Fibroblast of lung (primary cell): ENCODE results near the gene METTL5. TPM values are rescaled to one million over a fixed set of nuclear protein-coding genes. Genes with fewer than 3 reads are reported as not detected.

Experiments
- DNase-seq, 2 donors: peaks; one replicate each; pipeline versions ENCODE4 v3.0.0 to v3.0.0-alpha.2; 2010; ENCODE audit warnings: low read depth in 2 of 2
- H2AFZ ChIP-seq: 2 replicates; pipeline ENCODE4 v1.5.1; 2012; ENCODE audit warnings: low read length, control low read depth, inconsistent platforms
- H3K27ac ChIP-seq: 2 replicates; pipeline ENCODE4 v1.5.1; 2011; ENCODE audit warnings: low read length, control low read depth; ENCODE audit not compliant: insufficient read depth
- H3K27me3 ChIP-seq: 2 replicates; pipeline ENCODE4 v1.5.1; 2011; ENCODE audit warnings: mild to moderate bottlenecking, low read length; ENCODE audit not compliant: control insufficient read depth, insufficient read depth
- H3K36me3 ChIP-seq: 2 replicates; pipeline ENCODE4 v1.5.1; 2011; ENCODE audit warnings: low read length; ENCODE audit not compliant: control insufficient read depth, insufficient read depth
- H3K4me1 ChIP-seq: 2 replicates; pipeline ENCODE4 v1.5.1; 2011; ENCODE audit warnings: low read length; ENCODE audit not compliant: control insufficient read depth, insufficient read depth; ENCODE audit errors: extremely low read depth
- H3K4me2 ChIP-seq: 2 replicates; pipeline ENCODE4 v1.5.1; 2011; ENCODE audit warnings: low read length, control low read depth; ENCODE audit not compliant: insufficient read depth; ENCODE audit errors: extremely low read depth
- H3K4me3 ChIP-seq, 4 experiments: fragments of 200-600 bp in 1 of 4; sonication (generic) in 1 of 4; replicated peaks in 1 of 4; 2 replicates each; pipeline ENCODE4 v1.5.1; 2011 to 2016; ENCODE audit warnings: low read length in 4 of 4, low read depth in 3 of 4, mild to moderate bottlenecking in 3 of 4, control low read depth in 2 of 4, inconsistent platforms in 1 of 4, mixed read lengths in 1 of 4; ENCODE audit not compliant: insufficient read depth in 1 of 4; ENCODE audit errors: control extremely low read depth in 1 of 4
- H3K79me2 ChIP-seq: 2 replicates; pipeline ENCODE4 v1.5.1; 2012; ENCODE audit warnings: mild to moderate bottlenecking, low read length, inconsistent platforms; ENCODE audit not compliant: control insufficient read depth, insufficient read depth
- H3K9ac ChIP-seq: 2 replicates; pipeline ENCODE4 v1.5.1; 2011; ENCODE audit warnings: mild to moderate bottlenecking, low read length, control low read depth; ENCODE audit not compliant: insufficient read depth
- H3K9me3 ChIP-seq: 2 replicates; pipeline ENCODE4 v1.5.1; 2012; ENCODE audit warnings: low read depth, low read length; ENCODE audit not compliant: control insufficient read depth, insufficient read depth
- H4K20me1 ChIP-seq: 2 replicates; pipeline ENCODE4 v1.5.1; 2011; ENCODE audit warnings: low read length; ENCODE audit not compliant: control insufficient read depth, insufficient read depth; ENCODE audit errors: extremely low read depth
- EZH2 ChIP-seq: IDR thresholded peaks from 2 replicates; pipeline ENCODE4 v1.5.1; 2012; ENCODE audit warnings: low read length, control low read depth, mild to moderate bottlenecking; ENCODE audit errors: missing control alignments
- polyA plus RNA-seq, 2 donors: library from polyadenylated mRNA; depleted of rRNA in 1 of 2; stranded (reverse) in 1 of 2; unstranded in 1 of 2; fragments of >200 nt; gene quantifications; 2 replicates each; pipeline ENCODE4 v1.2.1, GENCODE V29; 2011 to 2012; ENCODE audit warnings: missing spikeins in 1 of 2
- total RNA-seq: library from RNA; depleted of rRNA; stranded (reverse); fragments of >200 nt; gene quantifications from 2 replicates; pipeline ENCODE4 v1.2.1, GENCODE V29; 2014
- TF ChIP-seq, protein P1 (sequence below), 2 donors: IDR thresholded peaks in 1 of 2; conservative IDR thresholded peaks in 1 of 2; 1 replicate in 1 of 2; 2 replicates in 1 of 2; pipeline ENCODE4 v1.5.1; 2011 to 2012; ENCODE audit warnings: low read length in 2 of 2, control low read depth in 1 of 2, inconsistent platforms in 1 of 2, low read depth in 1 of 2, mild to moderate bottlenecking in 1 of 2

The METTL5 gene
- total and polyA plus RNA-seq, 2 donors (not counting 1 experiment from before 2014, with no cell fraction given) = 50.9 to 52.9 TPM

DNA sequence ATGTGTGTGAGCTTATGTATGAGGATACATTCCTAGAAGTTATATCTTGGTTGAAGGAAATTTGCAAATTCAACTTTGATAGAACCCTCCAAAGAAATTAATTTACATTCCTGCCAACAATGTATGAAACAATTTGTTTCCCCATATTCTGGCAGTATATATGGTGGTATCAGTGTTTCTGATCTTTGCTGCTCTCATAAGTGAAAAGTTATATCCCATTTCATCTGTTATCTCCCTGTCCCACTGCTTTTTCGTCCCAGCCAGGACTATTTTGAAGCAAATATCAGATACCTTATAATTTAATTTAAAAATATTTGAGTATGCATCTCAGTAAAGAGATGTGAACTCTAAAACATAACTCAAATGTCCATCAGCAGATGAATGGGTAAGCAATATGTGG is 9.7 kb upstream of the METTL5 start:
- Histone ChIP-seq H3K4me2 (no peak overlapping the region), H3K27ac (no peak overlapping the region), H3K27me3 (no peaks in the 10 kb centered on the region), H3K9ac (no peak overlapping the region), H3K9me3 (no peaks in the 10 kb centered on the region), H3K36me3 (no peaks in the 10 kb centered on the region), H2AFZ (no peak overlapping the region), H4K20me1 (peaks cover 2% of the 10 kb centered on the region), H3K4me3 (no peak overlapping the region), H3K79me2 (peaks cover 55% of the 10 kb centered on the region), H3K4me1 (no peaks in the 10 kb centered on the region)
- no peak for TF ChIP-seq EZH2
- TF ChIP-seq, protein P1, sequence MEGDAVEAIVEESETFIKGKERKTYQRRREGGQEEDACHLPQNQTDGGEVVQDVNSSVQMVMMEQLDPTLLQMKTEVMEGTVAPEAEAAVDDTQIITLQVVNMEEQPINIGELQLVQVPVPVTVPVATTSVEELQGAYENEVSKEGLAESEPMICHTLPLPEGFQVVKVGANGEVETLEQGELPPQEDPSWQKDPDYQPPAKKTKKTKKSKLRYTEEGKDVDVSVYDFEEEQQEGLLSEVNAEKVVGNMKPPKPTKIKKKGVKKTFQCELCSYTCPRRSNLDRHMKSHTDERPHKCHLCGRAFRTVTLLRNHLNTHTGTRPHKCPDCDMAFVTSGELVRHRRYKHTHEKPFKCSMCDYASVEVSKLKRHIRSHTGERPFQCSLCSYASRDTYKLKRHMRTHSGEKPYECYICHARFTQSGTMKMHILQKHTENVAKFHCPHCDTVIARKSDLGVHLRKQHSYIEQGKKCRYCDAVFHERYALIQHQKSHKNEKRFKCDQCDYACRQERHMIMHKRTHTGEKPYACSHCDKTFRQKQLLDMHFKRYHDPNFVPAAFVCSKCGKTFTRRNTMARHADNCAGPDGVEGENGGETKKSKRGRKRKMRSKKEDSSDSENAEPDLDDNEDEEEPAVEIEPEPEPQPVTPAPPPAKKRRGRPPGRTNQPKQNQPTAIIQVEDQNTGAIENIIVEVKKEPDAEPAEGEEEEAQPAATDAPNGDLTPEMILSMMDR (conservative IDR thresholded peaks at IDR 0.05 in 1 of 2, IDR thresholded peaks at IDR 0.05 in 1 of 2; ENCODE audit: low read depth in 1 of 2, low read length in 2 of 2) = no peak
- DNase-seq = no peak

DNA sequence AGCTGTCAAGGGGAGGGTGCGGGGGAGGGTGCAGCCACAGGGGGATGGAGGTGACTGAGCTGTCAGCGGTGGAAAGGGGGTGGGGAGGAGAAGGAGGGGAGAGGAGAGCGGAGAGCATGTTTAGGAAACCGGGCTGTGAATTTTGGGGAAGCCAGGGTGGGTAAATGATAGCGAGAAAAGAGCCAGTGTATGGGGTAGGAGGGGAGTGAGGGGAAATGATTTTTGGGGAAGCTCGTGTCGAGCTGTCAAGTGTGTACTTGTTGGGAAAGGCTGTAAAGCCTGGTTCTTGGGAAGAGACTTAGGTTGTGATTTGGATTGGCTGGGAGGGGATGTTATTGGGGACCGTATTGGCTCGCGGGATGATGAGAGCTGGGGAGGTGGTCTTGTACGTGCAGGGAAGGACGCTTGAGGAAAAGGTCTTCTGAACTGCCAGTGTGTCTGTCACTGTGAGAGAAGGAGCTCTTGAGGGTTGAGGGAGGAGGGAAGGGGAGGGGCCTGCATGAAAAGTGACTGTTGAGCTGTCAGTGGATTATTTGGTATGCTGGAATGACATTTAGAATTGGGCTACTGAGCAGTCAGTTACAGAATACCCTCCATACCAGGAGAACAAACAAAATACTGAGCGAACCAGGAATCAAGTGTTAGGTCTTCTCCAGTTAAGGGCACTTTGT is 3.6 kb upstream of the METTL5 start:
- Histone ChIP-seq H2AFZ (no peak overlapping the region), H3K9ac (peak overlapping the region; percentile 82), H3K79me2 (peaks cover 59% of the 10 kb centered on the region), H3K27ac (peak overlapping the region; percentile 73), H3K4me1 (no peaks in the 10 kb centered on the region), H3K27me3 (no peaks in the 10 kb centered on the region), H3K9me3 (no peaks in the 10 kb centered on the region), H4K20me1 (no peaks in the 10 kb centered on the region), H3K4me2 (peak overlapping the region; percentile 98), H3K36me3 (no peaks in the 10 kb centered on the region), H3K4me3 (peak overlapping the region; percentile 48 to 89 (median 84))
- peak; percentile 37 to 65 for DNase-seq
- TF ChIP-seq, protein P1 (conservative IDR thresholded peaks at IDR 0.05 in 1 of 2, IDR thresholded peaks at IDR 0.05 in 1 of 2; ENCODE audit: low read depth in 1 of 2, low read length in 2 of 2) = no peak

DNA sequence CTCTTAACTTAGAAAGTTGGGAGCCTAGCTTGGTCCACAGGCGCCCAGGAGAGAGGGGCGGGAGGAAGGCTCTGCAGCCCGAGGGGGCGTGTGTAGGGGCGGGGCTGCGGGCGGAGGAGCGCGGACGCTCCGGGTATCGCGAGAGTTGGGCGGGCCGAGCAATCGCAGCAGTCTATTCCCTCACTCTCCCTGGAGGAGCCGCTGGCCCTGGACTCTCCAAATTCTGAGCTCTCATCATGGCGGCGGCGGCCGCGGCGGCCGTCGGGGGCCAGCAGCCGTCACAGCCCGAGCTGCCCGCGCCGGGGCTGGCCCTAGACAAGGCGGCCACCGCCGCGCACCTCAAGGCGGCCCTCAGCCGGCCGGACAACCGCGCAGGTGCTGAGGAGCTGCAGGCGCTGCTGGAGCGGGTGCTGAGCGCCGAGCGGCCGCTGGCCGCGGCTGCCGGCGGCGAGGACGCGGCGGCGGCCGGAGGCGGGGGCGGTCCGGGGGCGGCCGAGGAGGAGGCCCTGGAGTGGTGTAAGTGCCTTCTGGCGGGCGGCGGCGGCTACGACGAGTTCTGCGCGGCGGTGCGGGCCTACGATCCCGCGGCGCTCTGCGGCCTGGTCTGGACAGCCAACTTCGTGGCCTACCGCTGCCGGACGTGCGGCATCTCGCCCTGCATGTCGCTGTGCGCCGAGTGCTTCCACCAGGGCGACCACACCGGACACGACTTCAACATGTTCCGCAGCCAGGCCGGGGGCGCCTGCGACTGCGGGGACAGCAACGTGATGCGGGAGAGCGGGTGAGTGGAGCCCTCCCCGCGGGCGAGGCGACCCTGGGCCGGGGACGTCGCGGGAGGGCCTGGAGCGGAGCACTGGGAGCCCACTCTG is 2.8 kb upstream of the METTL5 start, which contains the start of gene UBR3:
Gene UBR3 (plus strand): TSS at position 183 of the 869 bp plus-strand sequence. CDS start 54 bp downstream, at position 237.
- Histone ChIP-seq H3K9ac (peak within 1 kb of the TSS; percentile 82), H3K4me2 (peak within 1 kb of the TSS; percentile 98), H3K9me3 (no peaks in the 10 kb centered on the region), H3K4me1 (no peaks in the 10 kb centered on the region), H3K27me3 (no peaks in the 10 kb centered on the region), H3K4me3 (peak within 1 kb of the TSS; percentile 48 to 89 (median 84)), H2AFZ (peak within 1 kb of the TSS; percentile 85), H3K36me3 (no peaks in the 10 kb centered on the region), H4K20me1 (no peaks in the 10 kb centered on the region), H3K79me2 (peaks cover 56% of the 10 kb centered on the region), H3K27ac (peak within 1 kb of the TSS; percentile 73)
- TF ChIP-seq, protein P1 (conservative IDR thresholded peaks at IDR 0.05 in 1 of 2, IDR thresholded peaks at IDR 0.05 in 1 of 2; ENCODE audit: low read depth in 1 of 2, low read length in 2 of 2) = peak; percentile 4 to 18
- TF ChIP-seq EZH2 = no peak
- peak; percentile 89 to 93 for DNase-seq
